Measurements from ENCODE around the gene PLEKHJ1. TPM values are rescaled to one million over a fixed set of nuclear protein-coding genes. Genes with fewer than 3 reads are reported as not detected.

The PLEKHJ1 gene
- total and polyA plus RNA-seq, 3 donors from 2014 or later, result 111 to 153 (median 126) TPM

DNA sequence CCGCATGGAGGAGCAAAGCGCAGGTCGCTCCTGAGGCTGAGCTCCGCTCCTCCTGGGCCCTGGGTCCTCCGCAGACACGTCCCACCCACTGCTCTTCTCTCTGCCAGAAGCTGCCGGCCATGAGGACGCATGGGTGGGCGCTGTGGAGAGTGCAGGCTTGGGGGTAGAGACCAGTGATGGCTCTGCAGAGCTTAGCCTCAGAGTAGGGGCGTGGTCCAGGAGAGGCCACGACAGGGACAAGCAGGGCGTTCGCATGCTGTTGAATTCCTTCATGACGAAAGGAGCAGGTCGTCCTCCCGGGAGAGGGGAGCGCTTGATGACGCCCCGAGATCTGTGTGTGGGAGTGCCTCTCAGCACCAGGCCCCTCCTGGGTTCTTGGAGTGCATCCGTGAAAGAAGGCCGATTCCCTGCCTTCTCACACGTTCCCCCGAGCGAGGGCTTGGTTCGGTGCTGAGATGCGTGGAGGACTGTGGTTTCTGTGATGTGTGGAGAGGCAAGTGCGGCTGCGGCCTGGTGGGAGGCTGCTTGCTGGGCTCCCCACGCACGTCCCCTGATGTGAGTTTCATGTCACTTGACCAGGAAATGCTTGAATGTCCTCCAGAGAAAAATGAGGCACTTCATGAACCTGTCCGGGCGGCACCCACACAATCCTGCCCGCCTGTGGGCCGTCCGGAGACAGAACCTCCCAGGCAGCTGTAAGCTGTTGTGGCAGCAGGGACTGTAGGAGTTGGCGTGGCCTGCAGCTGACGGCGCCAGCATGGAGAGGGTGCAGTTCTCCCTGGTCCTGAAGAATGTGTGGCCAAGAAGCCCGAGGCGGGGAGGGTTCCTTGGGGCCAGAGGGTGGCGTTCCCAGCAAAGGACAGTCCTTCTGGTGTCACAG is 5.0 kb upstream of the PLEKHJ1 start:
- intact Hi-C loops (cut with DNase I; ENCODE audit: low total_unique reads), result no loop called here
- Histone ChIP-seq H3K27ac (peak overlapping the region; percentile 12 to 35), H3K4me3 (no peak overlapping the region), H3K9me3 (no peaks in the 10 kb centered on the region), H3K36me3 (ENCODE audit: low read depth, missing control alignments) (no peaks in the 10 kb centered on the region), H3K4me1 (peaks cover 39% of the 10 kb centered on the region), H3K27me3 (no peaks in the 10 kb centered on the region)
- 65 to 66% methylated on average over 31 to 41 of the region's 41 CpGs for WGBS, 2 donors
- no peak for TF ChIP-seq POLR2A (IDR thresholded peaks at IDR 0.05)
- TF ChIP-seq, protein P1, sequence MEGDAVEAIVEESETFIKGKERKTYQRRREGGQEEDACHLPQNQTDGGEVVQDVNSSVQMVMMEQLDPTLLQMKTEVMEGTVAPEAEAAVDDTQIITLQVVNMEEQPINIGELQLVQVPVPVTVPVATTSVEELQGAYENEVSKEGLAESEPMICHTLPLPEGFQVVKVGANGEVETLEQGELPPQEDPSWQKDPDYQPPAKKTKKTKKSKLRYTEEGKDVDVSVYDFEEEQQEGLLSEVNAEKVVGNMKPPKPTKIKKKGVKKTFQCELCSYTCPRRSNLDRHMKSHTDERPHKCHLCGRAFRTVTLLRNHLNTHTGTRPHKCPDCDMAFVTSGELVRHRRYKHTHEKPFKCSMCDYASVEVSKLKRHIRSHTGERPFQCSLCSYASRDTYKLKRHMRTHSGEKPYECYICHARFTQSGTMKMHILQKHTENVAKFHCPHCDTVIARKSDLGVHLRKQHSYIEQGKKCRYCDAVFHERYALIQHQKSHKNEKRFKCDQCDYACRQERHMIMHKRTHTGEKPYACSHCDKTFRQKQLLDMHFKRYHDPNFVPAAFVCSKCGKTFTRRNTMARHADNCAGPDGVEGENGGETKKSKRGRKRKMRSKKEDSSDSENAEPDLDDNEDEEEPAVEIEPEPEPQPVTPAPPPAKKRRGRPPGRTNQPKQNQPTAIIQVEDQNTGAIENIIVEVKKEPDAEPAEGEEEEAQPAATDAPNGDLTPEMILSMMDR (IDR thresholded peaks at IDR 0.05), result no peak
- DNase-seq, result peak; percentile 71

- Histone ChIP-seq H3K27ac (peak overlapping the region in 1 of 2 donors; percentile 10), H3K36me3 (ENCODE audit: low read depth, missing control alignments) (no peaks in the 10 kb centered on the region), H3K4me3 (peak overlapping the region in 1 of 2 donors; percentile 5), H3K4me1 (peaks cover 43% of the 10 kb centered on the region), H3K9me3 (no peaks in the 10 kb centered on the region), H3K27me3 (no peaks in the 10 kb centered on the region)
- TF ChIP-seq POLR2A (IDR thresholded peaks at IDR 0.05), result no peak
- TF ChIP-seq, protein P1 (IDR thresholded peaks at IDR 0.05), result no peak
- peak; percentile 63 for DNase-seq
- WGBS, 2 donors, result 26 to 52% methylated on average over 34 of the region's 34 CpGs
- intact Hi-C loops (cut with DNase I; ENCODE audit: low total_unique reads), result no loop called here
These were observed 3.9 kb upstream of the PLEKHJ1 start for GRCh38 chr19:2239771-2240770.

GRCh38 chr19:2239173-2239572 is 3.0 kb upstream of the PLEKHJ1 start:
- Histone ChIP-seq H3K27ac (no peak overlapping the region), H3K4me3 (no peak overlapping the region), H3K9me3 (no peaks in the 10 kb centered on the region), H3K4me1 (peaks cover 50% of the 10 kb centered on the region), H3K27me3 (no peaks in the 10 kb centered on the region), H3K36me3 (ENCODE audit: low read depth, missing control alignments) (no peaks in the 10 kb centered on the region)
- 56 to 85% methylated on average over 10 of the region's 10 CpGs for WGBS, 2 donors
- no peak for DNase-seq
- no peak for TF ChIP-seq POLR2A (IDR thresholded peaks at IDR 0.05)
- TF ChIP-seq, protein P1 (IDR thresholded peaks at IDR 0.05), result no peak
- intact Hi-C loops (cut with DNase I; ENCODE audit: low total_unique reads), result no loop called here

GRCh38 chr19:2237869-2238153 is 1.7 kb upstream of the PLEKHJ1 start:
- Histone ChIP-seq H3K9me3 (no peaks in the 10 kb centered on the region), H3K27ac (no peak overlapping the region), H3K4me1 (peaks cover 51% of the 10 kb centered on the region), H3K4me3 (peak overlapping the region in 1 of 2 donors; percentile 98), H3K27me3 (no peaks in the 10 kb centered on the region), H3K36me3 (ENCODE audit: low read depth, missing control alignments) (no peaks in the 10 kb centered on the region)
- 73 to 79% methylated on average over 6 of the region's 6 CpGs for WGBS, 2 donors
- TF ChIP-seq POLR2A (IDR thresholded peaks at IDR 0.05), result no peak
- TF ChIP-seq, protein P1 (IDR thresholded peaks at IDR 0.05), result no peak
- intact Hi-C loops (cut with DNase I; ENCODE audit: low total_unique reads), result no loop called here
- no peak for DNase-seq
